ENCODE results near the gene UFL1. TPM values are rescaled to one million over a fixed set of nuclear protein-coding genes. Genes with fewer than 3 reads are reported as not detected.

The UFL1 gene
- polyA plus RNA-seq, 1 donor from 2014 or later, result 20.6 TPM

Other genes starting within 250 kb of the UFL1 start
- gene FHL5, start 41.3 kb downstream of the UFL1 start, polyA plus RNA-seq, result not detected in 2 replicates